IPS-18c (cell line): ENCODE results near the gene ATP2C1.
"Not testable (repeated sequence)": the region's sequence is repeated elsewhere in the genome, so short reads cannot be mapped to it uniquely, and the experiment has no call there.

Experiments used
- H3K4me3 ChIP-seq: 2 replicates; pipeline ENCODE4 v1.7.0; 2013; ENCODE audit warnings: low read depth, mild to moderate bottlenecking, low read length, moderate library complexity; ENCODE audit not compliant: insufficient read depth
- H3K9me3 ChIP-seq: one replicate; pipeline ENCODE4 v1.6.1; 2013; ENCODE audit warnings: mild to moderate bottlenecking, low read length, moderate library complexity; ENCODE audit not compliant: control insufficient read depth, insufficient read depth

Gene ATP2C1

DNA sequence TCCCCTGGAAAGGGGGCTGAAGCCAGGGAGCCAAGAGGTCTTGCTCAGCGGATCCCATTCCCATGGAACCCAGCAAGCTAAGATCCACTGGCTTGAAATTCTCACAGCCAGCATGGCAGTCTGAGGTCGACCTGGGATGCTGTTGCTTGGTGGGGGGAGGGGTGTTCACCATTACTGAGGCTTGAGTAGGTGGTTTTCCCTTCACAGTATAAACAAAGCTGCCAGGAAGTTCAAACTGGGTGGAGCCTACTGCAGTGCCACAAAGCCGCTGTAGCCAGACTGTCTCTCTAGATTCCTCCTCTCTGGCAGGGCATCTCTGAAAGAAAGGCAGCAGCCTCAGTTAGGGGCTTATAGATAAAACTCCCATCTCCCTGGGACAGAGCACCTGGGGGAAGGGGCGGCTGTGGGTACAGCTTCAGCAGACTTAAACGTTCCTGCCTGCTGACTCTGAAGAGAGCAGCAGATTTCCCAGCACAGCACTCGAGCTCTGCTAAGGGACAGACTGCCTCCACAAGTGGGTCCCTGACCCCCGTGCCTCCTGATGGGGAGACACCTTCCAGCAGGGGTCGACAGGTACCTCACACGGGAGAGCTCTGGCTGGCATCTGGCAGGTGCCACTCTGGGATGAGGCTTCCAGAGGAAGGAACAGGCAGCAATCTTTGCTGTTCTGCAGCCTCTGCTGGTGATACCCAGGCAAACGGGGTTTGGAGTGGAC is 148.5 kb downstream of the ATP2C1 start:
- not testable (repeated sequence) for H3K9me3 ChIP-seq, H3K4me3 ChIP-seq

GRCh38 chr3:131047582-131047981 is 153.7 kb downstream of the ATP2C1 start:
- peaks cover 2% of the 10 kb centered on the region for H3K9me3 ChIP-seq
- no peak overlapping the region for H3K4me3 ChIP-seq

GRCh38 chr3:131048030-131048429 is 154.1 kb downstream of the ATP2C1 start:
- Histone ChIP-seq H3K4me3 (no peak overlapping the region), H3K9me3 (peaks cover 2% of the 10 kb centered on the region)

GRCh38 chr3:131050001-131050400 is 156.1 kb downstream of the ATP2C1 start:
- Histone ChIP-seq H3K9me3 (no peaks in the 10 kb centered on the region), H3K4me3 (no peak overlapping the region)

GRCh38 chr3:131053043-131053859 is 159.4 kb downstream of the ATP2C1 start:
- H3K9me3 ChIP-seq = no peaks in the 10 kb centered on the region
- no peak overlapping the region for H3K4me3 ChIP-seq
